Cardiac septum (tissue), 1 donor: ENCODE measurements around the gene BTBD9. TPM values are rescaled to one million over a fixed set of nuclear protein-coding genes. Genes with fewer than 3 reads are reported as not detected.

ENCODE experiments used
- DNase-seq: peaks from one replicate; pipeline ENCODE4 v3.0.0-alpha.2; 2020; ENCODE audit warnings: low spot score
- intact Hi-C: fragments of 100-400 bp; cut with DNase I; formaldehyde crosslinking; loops from one replicate; pipeline ENCODE4 v1.14.0; 2022
- total RNA-seq: library from RNA; stranded (reverse); fragmentation: NEBNext Ultra II Directional; extraction: Animal tissue kit (Norgen Biotek cat#: 25700); gene quantifications from one replicate; pipeline ENCODE4 v1.2.1, GENCODE V29; 2021
- donor health status: DM: no; HTN: no; CAD: no.

Gene BTBD9
- total RNA-seq, 1 donor from 2014 or later = 24.2 TPM

DNA sequence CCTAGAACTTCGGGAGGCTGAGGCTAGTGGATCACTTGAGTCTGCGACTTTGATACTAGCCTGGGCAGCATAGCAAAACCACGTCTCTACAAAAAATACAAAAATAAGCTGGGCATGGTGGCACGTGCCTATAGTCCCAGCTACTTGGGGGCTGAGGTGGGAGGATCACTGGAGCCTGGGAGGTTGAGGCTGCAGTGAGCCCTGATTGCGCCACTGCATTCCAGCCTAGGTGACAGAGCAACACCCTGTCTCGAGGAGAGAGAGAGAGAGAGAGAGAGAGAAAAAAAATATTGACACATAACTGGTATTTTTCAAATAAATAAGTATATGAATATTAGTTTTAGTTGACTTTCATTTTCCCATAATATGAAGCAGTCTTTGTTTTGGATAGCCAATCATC, 222.2 kb downstream of the BTBD9 start:
- DNase-seq = no peak
- intact Hi-C loops = no loop called here

DNA sequence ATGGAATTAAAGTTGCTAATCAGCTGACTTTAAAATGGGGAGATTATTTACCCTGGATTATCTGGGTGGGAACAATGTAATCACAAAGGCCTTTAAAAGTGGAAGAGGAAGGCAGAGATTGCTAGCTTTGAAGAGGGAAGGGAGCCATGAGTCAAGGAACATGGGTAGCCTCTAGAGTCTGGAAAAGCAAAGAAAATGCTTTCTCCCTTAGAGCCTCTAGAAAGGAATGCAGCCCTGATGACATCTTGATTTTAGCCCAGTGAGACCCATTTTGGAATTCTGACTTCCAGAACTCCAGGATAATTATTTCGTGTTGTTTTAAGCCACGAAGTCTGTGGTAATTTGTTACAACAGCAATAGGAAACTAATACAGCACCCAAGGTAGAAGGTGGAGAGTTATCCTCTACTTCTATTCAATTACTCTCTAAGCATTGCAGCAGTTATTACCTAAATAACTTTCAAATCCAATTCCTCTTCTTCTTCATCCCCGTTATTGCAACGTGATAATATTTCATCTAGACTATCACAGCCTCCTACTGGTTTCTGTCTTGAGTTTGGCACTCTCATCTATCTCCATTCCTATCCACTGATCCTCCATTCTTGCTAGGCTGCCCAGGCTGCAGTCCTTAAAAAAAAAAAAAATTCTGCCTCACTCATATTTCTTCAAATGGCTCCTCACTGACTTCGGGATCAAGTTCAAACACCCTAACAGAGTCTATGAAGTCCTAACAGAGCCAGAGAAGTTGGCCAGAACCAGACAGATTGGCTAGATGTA, 224.3 kb downstream of the BTBD9 start:
- intact Hi-C loops = no loop called here
- no peak for DNase-seq

DNA sequence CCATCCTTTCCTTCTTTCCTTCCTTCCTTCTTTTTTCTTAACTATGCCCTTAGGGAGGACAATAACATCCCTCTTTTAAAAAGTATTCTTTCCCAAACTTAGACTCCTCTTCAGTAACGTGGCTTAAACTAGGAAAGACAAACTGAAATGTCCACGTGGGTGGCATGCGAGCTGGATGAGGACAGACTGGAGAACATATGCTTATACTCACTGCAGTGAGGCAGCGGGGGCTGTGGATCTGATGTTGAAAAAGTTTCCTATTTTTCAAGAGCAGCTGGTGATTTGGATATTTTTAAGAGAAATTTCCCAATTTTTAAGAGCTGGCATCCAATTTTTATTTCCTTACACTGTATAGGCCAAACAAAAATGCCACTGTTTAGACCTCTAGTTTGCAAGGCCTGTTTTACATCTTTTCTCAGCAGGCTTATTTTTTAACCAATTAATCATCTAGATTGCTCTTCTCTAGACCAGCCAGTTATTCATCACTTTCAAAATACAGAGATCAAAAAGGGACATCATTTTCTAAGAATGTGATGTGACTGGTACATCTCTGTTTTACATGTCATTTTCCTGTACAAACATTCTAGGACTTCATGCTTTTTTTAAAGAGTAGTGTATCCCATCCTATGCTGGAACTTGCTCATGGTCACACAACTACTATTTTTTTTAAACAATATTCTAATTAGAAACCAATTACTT, 226.5 kb downstream of the BTBD9 start:
- intact Hi-C loops = no loop called here
- no peak for DNase-seq

DNA sequence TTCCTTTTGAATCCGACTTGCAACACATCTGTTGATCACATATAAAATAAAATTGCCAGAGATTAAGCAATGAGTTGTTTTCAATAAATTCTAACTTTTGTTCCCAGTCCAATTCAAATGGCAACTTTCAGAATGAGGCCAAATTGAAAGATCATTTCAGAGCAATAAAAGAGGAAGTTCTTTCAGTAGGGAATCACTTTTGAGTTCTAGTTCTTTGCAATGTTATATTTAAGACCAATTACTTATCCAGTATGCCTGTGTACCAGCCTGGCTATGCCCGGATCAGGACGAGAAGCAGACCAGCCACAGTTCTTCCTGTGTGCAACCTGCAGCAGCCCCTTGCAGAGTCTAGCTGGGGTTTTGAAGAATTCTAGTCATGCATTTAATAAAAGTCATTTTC, 232.5 kb downstream of the BTBD9 start:
- intact Hi-C loops = no loop called here
- no peak for DNase-seq

DNA sequence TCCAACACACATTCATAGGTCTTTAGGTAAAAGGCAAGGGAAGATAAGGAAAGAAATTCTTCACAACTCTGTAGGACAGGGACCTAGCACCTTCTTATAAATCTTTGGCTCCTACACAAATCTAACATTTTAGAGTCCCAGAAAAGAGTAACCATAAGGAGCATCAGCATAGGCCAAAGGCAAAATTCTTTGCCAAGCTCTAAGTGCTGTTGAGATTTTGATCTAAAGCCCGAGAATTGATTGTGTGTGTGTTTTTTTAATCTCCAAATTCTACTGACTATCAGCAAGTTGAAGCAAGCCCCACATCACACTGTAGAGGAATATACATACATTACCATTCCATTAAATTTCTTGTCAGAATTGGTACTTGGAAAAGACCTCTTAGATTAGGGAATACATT, 233.6 kb downstream of the BTBD9 start:
- intact Hi-C loops = no loop called here

DNA sequence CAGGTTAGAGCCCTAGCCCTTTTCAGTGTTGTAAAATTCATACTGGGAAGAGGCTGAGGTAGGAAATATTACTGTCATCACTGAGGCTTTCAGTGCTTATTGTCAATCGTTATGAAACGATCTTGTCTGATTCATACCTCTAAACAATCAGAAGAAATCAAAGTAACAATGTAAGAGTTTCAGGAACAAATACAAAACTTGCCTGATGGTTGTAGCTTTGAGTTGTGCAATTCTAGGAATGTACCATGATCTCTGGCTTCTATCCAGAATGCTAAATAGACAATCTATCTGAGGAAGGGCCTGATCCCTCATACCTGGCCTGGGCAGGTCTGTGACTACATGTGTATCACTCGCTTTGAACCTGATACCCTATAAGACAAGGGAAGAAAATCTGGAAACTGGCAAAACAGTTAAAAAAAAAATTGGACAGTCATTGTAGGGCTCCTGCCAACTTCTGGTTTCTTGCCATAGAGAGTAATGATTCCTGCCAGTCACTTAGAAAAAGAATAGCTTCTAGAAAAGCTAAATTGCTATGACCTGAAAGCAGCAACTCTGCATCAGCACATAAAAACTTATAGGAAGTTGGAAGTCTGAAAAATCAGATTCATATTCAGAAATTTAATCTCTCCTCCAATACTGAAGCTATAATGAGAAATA, 234.7 kb downstream of the BTBD9 start:
- DNase-seq = no peak
- intact Hi-C loops = no loop called here

More for the DNA sequence above, 233.6 kb downstream of the BTBD9 start:
- no peak for DNase-seq

DNA sequence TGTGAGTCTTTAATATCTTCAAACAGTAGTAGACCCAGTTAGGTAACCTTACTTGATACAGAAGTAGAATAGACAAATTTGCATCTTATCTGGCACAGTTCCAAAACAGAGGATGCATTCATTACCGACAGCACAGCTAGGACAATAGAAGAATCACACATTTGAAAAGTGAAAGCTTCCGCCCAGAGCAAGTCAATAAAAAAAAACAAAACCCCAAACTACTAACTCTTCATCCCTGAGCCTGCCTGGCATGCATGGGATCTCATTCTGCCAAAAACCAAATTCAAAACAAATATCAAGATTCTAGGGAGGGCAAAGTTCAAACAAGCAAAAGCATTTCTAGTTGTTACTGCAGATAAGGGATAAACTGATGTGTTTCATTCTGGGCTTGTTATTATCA, 235.4 kb downstream of the BTBD9 start:
- DNase-seq = no peak
- intact Hi-C loops = no loop called here

DNA sequence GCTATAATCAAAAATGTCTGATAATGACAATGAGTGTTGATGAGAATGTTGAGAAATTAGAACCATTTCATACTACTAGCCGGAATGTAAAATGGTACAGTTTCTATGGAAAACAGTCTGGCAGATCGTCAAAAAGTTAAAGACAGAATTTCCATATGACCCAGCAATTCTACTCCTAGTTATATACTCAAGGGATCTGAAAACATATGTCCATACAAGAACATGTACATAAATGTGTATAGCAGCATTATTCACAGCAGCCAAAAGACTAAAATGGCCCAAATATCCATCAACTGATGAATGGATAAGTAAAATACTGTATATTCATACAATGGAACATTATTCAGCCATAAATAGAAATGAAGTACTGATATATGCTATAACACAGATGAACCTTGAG, 236.2 kb downstream of the BTBD9 start:
- DNase-seq = no peak
- intact Hi-C loops = no loop called here

DNA sequence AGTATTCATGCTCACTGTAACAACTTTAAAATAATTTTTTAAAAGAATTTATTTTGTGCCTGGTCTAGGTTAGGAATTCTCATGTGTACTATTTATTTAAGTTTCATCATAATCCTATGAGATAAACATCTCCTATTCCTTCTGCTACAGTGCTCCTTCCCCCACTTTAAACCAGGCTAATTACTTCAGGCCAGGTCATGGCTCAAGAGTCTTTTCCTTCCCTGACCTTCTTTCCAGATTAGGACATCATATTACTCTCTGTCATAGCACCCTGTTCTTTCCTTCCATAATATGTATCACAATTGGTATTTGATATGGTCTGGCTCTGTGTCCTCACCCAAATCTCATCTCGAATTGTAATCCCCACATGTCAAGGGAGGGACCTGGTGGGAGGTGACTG, 239.0 kb downstream of the BTBD9 start:
- intact Hi-C loops = no loop called here
- DNase-seq = no peak

DNA sequence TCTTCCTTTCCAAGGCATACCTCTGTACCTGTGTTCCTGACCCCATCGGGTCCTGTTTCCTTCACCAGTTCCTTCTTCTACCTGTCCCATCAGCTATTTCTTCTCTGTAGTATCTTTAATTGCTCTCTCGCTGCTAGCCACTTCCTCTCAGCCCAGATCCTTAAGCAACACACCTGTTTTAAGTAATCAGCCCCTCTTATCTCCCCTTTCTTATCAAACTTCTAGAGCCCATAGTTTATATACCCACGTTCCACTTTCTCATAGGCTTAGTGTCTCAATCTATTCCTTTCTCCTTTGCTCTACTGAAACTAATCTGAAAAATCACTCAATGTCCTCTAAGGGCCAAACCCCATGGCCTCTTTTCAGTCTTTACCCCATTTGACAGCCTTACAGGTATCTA, 239.6 kb downstream of the BTBD9 start:
- no peak for DNase-seq
- intact Hi-C loops = no loop called here

DNA sequence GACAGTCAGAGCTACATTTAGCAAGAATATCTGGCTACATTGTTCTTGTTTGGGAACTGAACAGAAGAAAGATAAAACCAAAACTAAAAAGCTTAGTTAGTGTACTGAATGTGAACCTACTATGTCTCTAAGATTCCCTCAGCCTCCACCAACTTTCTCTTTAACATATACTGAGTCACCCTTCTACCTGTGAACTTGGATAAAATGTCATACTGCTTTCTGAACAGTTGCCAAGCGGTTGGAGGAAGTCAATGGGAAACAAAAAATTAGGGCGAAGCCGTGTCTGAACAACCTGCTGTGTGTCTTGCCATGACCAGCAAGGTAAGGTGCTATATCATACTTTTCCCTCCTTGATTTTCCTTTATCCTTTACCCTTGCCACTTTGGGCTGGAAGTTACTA, 243.5 kb downstream of the BTBD9 start:
- intact Hi-C loops = no loop called here
- no peak for DNase-seq

DNA sequence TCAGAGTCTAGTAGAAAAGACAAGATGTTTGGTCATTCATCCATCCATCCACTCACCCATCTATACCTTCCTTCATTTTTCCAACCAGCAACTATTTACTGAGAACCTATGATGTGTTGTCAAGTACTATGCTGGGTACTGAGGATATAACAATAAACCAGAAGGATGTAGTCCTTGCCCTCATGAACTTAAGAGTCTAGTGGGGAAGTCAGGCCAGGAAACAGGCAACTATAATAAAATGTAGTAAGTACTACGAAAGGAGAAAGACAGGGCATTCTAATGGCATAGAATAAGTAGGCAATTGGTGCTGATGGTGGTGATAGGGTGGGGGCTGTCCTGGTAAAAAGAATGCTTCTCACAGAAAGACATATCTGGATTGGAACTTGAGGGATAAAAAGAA, 245.7 kb downstream of the BTBD9 start:
- intact Hi-C loops = no loop called here

DNA sequence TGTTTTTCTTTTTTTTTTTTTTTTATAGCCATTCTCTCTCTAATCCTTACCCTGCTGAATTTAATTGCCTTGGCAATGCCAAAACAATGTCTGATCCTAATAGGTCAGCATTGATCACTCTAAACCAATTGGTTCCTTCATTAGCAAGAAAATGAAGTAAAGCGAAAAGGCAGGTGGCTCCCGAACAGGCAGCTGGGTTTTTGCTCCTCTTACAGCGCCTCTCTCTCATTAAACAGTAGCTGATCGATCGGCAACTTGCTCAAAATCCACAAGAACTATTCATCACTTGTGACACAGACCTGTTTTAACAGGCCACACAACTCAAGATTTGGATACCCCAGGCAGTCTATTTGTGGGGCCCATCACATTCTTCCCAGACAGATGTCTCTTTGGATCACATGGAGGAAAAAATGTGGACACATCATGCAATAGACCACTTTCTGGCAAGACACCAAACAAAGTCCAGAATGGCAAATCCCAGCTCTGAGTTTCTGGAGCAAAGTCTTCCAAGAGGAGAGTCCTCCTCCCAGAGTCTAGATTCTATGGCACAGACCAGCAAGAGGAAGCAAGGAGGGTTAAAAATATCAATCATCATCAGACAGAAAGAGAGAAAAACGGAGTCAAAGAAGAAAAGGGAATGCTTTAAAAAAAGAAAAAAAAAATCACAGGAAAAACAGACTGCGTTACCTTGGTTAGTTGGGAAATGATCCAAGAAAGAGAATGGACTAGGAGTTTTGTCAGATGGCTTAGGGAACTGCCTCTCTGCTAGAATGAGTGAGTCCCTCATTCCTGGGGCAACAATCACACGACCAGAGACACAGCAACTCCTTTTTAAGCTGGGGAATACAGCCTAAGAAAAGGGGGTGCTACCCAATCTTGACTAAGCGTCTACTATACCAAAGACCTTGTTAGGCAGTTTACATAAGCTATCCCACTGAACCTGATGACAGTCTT, 247.8 kb downstream of the BTBD9 start:
- intact Hi-C loops = no loop called here

More for the DNA sequence above, 245.7 kb downstream of the BTBD9 start:
- no peak for DNase-seq

DNA sequence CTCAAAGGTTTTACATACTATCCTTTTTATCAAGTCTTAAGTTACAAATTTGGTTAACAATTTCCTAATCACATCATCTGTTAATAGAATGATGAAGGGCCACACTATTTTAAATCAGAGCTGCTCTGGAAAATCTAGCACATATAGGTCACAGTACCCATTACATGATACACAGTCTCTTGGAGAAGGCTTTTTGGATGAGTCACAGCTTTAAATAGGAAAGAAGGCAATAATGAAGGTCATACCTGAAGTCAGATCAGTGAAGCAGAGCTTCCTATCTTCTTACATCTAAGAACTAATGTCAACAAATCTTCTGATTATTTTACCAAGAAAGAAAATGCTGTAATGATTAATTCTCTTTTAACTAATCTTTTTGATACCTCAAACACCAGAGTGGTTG, 248.5 kb downstream of the BTBD9 start:
- intact Hi-C loops = no loop called here
- no peak for DNase-seq

More for the DNA sequence above, 247.8 kb downstream of the BTBD9 start:
- DNase-seq = no peak

DNA sequence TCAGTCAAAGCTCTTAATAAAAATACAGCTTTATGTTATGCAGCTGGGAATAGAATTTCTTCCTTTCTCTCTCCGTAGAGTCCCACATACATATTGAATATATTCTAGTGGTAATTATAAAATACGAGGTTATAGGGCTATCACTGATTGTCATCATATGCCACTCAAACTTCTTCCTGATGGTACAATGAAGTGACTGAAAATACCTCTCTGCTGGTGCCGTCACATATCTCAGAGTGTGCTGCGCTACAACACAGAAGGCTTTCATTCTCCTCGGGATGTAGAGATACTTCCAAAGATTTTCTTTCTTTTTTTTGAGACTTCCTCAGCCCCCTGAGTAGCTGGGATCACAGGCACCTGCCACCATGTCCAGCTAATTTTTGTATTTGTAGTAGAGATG, 249.9 kb downstream of the BTBD9 start:
- intact Hi-C loops = no loop called here
- no peak for DNase-seq

DNA sequence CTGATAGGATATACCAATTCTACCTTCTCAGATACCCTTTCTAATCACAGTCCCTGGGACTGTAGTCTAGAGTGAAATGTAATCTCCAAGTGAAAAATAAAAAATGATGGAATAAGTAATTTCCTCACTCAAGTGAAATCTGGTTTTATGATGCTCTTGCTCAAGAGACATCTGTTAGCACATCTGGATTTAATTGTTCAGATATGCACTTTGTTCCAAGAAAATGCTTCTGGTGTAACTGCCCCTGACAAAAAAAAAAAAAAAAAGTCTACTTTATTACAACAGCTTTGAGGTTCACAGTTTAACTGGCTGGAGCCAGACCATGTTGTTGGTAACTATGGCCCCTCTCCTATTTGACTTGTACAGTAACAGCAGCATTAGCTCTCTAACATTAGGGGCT, 251.8 kb downstream of the BTBD9 start:
- no peak for DNase-seq
- intact Hi-C loops = no loop called here

DNA sequence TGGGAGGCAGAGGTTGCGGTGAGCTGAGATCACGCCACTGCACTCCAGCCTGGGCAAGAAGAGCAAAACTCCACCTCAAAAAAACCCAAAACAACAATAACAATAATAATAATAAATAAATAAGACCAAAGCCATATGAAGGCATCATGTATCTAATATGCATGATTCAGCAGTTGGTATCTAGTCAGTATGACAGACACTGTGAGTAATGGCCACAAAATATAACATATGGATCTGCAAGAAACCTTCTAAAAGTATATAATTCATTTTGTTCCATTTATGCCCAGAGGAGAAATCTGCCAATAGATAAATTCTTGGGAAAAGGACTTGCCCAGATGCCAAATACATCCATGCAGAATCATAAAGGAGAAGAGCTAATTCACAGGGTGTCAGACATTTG, 252.3 kb downstream of the BTBD9 start:
- no peak for DNase-seq
- intact Hi-C loops = no loop called here

DNA sequence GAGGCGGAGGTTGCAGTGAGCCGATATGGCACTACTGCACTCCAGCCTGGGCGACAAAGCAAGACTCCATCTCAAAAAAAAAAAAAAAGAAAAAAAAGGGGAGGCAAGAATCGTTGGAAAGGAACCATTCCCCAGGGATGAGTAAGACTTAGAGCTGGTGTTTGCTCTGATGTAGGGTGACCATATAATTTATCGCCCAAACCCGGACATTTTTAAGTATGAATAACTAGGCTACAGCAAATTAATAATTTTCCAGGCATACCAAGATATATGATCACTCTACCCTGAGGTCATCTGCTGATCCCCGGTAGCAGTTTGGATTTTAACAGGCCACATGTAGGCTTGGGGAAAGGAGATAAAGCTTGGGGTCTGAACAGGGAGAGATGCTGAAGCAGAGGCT, 260.9 kb downstream of the BTBD9 start:
- no peak for DNase-seq
- intact Hi-C loops = no loop called here

DNA sequence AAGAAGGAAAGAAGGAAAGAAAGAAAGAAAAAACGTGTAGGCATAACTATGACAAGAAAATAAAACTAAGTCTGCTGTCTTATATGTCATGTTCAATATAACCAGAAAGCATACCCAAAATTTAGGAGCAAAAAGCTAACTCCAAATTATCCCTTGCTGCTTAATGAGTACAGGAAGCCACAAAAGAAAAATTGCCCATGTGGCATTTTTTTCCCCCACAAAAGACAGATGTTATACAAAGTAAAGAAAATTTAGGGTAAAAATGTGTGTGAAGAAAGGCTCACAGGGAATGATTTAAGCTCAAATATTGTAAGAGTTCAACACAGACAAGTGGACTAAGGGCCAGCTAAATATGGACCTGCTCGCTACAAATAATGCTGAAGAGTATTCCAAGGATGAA, 263.8 kb downstream of the BTBD9 start:
- no peak for DNase-seq
- intact Hi-C loops = no loop called here

DNA sequence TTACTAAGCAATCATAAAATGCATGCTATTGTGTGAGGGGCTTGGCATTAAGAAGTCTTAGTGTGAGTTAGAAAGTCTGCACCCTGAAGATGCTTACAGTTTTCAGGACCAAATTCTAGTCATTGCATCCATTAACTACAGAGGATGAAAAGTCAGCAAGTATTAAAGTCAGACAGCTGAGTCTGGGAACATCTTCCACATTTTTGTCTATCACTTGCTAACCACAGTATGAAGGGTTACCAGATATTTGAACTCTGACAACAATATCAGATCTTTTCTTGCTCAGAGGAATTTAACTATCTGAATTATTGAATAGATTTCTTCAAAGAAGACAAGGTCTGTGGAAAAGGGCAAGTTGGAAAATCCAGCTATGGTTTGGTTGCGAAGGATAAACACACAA, 264.4 kb downstream of the BTBD9 start:
- intact Hi-C loops = no loop called here
- DNase-seq = no peak
